HG02610 (cell line): ENCODE measurements around the gene VAPA.

Experiments
- ATAC-seq: cut with Tn5 transposase; IDR thresholded peaks from one replicate; pipeline ENCODE4 v1.9.1; 2021; ENCODE audit warnings: mild to moderate bottlenecking, moderate library complexity; ENCODE audit not compliant: unreplicated experiment

VAPA gene

DNA sequence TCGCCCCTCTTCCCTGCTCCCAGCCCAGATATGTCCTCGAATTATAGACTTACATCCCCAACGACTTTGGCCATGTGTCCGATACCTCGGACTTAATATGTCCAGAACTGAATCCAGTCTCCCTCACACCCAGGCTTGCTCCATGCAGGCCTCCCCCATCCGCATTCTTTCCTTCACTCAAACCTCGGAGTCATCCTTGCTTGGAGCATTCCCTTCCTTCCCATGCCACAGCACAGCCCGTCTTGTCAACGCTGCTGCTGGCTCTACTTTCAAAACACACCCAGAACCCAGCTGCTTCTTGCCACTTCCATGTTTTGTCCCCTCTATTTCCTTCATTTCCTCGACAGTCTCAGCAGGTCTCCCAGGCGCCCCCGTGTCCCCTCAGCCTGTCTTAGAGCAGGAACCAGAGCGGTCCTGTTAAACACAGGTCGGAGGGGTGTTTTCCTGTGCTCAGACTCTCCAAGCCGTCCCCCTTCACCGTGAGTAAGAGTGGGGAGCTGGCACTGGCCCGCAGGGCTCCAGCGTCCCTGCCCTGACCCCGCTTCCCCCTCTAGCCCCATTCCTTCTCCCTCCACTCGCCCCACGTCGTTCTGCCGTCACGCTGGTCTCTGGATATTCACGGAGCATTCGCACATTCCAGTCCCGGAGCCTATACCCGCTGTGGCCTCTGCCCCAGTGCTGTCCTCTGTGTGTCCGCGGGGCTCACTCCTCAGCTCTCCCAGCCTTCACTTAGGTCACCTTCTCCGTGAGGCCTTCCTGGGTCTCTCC, 54.4 kb downstream of the VAPA start:
- no peak for ATAC-seq

DNA sequence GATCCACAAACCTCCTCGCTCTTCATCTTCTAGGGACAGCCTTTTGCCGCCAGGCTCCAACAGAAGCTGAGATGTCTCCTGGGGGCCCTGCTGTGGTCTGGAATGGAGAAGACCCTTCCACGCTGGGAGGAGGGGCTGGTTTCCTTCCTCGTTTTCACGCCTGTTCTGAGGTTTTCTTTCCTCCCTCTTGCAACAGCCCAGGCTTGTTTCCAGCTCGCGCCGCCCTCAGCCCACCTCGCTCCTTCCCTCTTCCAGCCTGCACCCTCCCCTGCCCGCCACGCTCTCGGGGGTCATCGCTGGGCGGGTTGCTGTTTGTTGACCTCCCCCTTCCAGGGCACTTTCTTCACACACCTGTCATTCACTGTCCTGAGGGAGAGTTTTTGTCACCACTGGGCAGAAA, 55.4 kb downstream of the VAPA start:
- no peak for ATAC-seq

- ATAC-seq: no peak
These were observed 57.6 kb downstream of the VAPA start for GRCh38 chr18:9971313-9971920.

GRCh38 chr18:9973470-9973869, 59.7 kb downstream of the VAPA start:
- ATAC-seq: no peak

DNA sequence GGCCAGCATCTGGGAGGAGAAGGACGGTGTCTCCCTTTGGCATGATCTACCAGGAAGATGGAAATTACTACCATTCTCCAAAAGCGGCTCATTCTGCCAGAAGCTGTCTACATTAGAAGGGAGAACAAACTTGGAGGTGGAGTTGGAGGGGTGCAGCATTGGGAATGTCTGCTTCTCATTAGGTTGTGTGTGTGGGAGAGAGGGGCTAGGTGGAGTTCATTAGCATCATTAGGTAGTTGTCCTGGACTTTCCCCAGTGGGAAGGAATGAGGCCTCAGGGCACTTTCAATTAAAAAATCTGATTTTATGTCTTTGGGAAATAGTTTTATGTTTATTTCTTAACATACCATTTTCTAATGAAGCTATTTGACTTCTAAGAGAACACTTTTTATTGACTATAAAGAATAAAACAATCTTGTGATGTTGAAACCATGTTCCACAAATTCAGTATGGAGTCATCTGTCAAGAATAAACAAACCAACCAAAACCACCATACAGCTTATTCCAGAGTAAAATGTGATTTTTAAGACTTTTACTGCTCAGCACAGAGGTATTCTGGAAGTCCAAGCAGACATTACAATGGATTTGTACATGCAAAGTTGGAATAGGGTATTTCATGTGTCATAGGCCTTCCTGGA, 60.6 kb downstream of the VAPA start:
- ATAC-seq: no peak

GRCh38 chr18:9975658-9976057, 61.8 kb downstream of the VAPA start:
- no peak for ATAC-seq

GRCh38 chr18:9982711-9983110, 68.9 kb downstream of the VAPA start:
- no peak for ATAC-seq

DNA sequence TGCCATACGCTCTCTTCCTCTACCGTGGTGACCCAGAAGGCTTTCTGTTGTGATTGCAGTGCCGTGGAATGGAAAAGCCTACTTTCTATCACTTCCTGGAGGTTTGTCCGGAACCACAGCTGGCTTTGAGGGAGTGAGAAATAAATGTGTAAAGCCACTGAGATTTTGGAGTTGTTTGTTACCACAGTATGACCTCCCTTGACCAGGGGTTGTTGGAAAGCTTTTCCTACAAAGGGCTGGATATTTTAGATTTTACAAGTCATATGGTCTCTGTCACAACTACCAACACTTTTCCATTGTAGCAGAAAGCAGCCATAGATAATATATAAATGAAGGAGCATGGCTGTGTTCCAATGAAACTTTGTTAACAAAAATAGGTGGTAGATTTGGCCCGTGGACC, 70.3 kb downstream of the VAPA start:
- ATAC-seq: no peak

DNA sequence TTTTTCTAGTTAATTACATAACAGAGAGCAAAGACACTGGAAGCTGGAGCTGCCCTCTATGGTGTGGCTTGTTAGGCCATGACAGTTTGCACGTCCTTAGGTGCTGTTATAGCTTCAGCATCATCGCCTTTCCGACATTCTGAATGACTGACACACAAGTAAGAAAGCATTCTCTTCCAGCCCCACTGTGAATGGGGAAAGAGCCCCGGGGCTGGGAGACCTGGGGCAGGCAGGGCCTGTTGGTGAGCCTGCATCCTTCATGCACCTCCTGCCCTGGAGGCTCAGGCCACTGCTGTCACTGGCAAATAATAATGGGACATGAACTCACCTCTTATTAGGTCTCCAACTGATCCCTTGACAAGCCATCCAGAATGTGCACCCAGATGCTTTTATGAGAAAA, 71.8 kb downstream of the VAPA start:
- ATAC-seq: no peak

DNA sequence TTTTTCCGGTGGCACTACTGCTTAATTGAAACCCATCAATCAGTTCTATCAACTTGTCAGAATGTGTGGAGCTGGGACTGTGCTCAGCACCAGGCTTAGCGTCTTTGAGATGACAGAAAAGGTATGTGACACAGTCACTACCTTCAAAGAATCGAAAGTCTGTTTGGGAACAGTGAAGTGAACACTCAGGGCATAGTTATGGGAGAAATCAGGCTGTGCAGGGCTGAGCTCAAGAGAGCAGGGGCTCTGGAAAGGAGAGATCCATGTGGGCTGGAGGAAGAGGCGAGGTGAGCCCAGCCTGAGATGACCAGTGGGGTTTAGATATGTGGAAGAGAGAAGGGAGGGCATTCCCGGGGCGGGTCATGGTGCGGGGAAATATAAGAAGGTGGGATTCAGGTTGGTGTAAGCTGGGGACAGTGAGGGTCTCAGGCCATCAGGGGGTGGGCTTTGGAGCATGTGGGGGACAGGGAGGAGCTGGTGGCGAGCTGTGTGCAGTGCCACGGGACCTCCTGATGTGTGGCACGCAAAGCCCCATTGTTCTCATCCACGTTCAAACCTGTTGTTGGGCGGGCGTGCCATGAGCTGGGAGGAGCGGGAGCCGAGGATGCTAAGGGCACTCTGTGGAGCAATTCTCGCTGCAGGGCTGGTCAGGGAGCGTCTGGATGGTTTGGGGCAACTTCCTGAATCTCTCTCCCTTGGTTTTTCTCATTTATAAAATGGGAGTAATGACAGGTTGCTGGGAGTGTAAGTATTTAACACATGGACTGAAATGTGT, 72.5 kb downstream of the VAPA start:
- no peak for ATAC-seq

GRCh38 chr18:9987345-9987744, 73.5 kb downstream of the VAPA start:
- ATAC-seq: no peak

DNA sequence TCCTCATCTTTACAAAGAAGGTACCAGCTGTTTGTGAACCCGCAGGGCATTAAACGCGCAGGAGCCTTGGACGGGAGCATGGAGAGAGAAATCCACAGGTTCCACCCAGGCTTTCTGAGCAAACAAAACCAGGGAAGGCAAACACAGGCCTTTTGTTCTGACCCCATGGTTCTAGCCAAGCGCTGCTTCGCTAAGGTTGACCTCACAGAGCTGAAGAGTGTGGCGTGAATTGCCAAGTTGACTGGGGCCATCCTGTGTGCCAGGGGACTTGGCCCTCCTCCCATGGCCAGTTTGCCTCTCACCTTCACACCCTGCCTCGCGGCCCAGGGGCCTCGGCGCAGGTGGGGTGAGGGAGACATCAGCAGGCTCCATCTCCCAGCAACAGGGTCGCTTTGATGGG, 74.1 kb downstream of the VAPA start:
- no peak for ATAC-seq

DNA sequence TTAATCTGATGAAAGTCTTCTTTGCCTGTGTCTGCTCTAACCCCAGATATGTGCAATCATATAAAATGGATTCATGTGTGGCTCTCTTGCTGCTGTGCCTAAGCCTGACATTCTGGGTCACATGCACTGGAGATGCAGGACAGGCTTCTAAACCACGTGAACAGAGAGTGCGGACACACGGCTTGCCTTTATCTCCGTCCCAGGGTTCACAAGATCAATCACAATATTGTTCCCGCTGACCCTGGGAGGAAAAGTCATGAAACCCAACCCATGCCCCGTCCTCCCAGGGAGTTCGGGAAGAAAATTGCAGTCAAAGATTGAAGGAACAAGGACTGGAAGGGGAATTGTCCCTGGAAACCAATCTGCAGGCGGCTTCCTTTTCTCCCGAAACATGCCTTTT, 74.8 kb downstream of the VAPA start:
- no peak for ATAC-seq

- no peak for ATAC-seq
These were observed 75.7 kb downstream of the VAPA start for GRCh38 chr18:9989481-9989880.

GRCh38 chr18:9991011-9992000, 77.5 kb downstream of the VAPA start:
- no peak for ATAC-seq

GRCh38 chr18:9992300-9992972, 78.6 kb downstream of the VAPA start:
- ATAC-seq: no peak

DNA sequence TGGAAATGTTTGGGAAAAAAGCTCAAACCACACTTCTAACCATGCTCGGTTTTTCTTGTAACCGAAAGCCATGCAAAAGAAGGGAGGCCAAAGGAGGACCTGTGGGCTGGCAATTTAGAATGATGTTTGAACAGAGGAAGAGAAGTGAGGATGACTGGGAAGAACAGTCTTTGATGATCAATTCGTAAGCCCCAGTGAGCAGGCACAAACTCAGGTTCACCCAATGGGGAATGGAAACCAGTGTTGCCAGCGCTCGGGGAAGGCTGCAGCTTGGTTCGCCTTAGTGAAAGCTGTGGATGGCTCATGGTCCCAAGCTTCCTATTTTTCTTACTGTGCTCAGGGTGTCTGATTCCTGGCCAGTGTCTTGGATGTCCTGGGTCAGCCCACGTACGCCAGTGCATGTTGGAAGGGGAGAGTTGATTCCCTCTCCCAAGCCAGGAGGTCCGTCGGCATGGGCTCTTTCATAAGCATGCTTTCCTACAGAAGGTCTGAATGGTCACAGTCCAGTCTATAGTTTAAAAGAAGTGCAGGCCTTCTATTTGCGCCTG, 79.2 kb downstream of the VAPA start:
- ATAC-seq: no peak

GRCh38 chr18:9993521-9994025, 79.8 kb downstream of the VAPA start:
- no peak for ATAC-seq

- no peak for ATAC-seq
These were observed 80.3 kb downstream of the VAPA start for GRCh38 chr18:9994026-9994570.
